ENCODE measurements around the gene ZDHHC11B. TPM values are rescaled to one million over a fixed set of nuclear protein-coding genes. Genes with fewer than 3 reads are reported as not detected.

Gene ZDHHC11B
- total and polyA plus RNA-seq, 12 donors, result 4.7 to 46.6 (median 10.3) TPM

DNA sequence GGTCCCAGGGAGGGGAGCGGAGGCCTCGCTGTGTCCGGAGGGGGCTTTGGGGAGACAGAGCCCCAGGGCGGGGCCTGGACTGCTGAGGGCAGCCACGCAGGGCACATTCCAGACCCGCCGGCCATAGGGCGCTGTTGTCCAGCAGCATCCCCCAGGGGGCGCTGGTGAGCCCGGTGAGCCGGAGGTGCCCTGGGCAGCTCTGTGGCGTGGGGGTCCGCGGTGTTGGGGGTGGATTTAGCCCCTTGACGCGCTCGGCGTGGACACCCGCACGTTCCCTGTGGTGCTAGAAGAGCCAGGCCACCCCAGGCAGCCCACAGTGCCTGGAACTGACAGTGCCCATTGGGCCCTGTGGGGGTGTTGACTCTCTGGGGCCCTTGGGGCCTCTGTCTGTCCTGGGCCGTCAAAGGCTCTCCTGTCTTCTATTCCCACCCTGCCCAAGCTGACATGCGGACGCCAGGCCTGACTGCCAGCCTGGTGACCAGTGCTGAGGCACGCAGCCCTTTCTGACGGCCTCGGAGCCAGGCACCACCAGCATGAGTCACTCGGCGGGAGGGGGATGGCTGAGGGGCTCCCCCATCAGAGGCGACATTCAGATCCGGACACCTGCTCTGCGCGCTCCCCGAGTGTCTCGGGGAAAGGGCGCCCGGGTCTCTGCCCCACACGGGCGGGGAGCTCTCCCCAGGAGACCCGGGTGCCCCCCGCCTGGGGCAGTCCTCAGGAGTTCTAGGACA is 115.3 kb downstream of the ZDHHC11B start:
- TF ChIP-seq, protein P1, sequence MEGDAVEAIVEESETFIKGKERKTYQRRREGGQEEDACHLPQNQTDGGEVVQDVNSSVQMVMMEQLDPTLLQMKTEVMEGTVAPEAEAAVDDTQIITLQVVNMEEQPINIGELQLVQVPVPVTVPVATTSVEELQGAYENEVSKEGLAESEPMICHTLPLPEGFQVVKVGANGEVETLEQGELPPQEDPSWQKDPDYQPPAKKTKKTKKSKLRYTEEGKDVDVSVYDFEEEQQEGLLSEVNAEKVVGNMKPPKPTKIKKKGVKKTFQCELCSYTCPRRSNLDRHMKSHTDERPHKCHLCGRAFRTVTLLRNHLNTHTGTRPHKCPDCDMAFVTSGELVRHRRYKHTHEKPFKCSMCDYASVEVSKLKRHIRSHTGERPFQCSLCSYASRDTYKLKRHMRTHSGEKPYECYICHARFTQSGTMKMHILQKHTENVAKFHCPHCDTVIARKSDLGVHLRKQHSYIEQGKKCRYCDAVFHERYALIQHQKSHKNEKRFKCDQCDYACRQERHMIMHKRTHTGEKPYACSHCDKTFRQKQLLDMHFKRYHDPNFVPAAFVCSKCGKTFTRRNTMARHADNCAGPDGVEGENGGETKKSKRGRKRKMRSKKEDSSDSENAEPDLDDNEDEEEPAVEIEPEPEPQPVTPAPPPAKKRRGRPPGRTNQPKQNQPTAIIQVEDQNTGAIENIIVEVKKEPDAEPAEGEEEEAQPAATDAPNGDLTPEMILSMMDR (IDR thresholded peaks at IDR 0.05), result peak; percentile 26 to 76 (median 68)
- DNase-seq (no peak), ATAC-seq (peak in 2 of 8 donors; percentile 12 to 13)
- no peak overlapping the region for H3K27ac ChIP-seq
- peaks cover 0 to 25% (median 0%) of the 10 kb centered on the region in 7 donors for H3K27me3 ChIP-seq
- H3K36me3 ChIP-seq, result peaks cover 0 to 26% (median 0%) of the 10 kb centered on the region in 9 donors
- whole genome bisulfite sequencing, 2 donors, result 53 to 63% methylated on average over 40 of the region's 40 CpGs
- no peaks in the 10 kb centered on the region for H3K9me3 ChIP-seq
- intact Hi-C loops (cut with DNase I), result loop anchor here in 1 of 10 donors (2.0 kb wide), 1 partner anchor 234 kb away; no protein-coding TSS in a partner anchor
- no peak overlapping the region for H3K4me3 ChIP-seq
- H3K4me1 ChIP-seq, result peaks cover 21 to 37% (median 32%) of the 10 kb centered on the region in 9 donors

DNA sequence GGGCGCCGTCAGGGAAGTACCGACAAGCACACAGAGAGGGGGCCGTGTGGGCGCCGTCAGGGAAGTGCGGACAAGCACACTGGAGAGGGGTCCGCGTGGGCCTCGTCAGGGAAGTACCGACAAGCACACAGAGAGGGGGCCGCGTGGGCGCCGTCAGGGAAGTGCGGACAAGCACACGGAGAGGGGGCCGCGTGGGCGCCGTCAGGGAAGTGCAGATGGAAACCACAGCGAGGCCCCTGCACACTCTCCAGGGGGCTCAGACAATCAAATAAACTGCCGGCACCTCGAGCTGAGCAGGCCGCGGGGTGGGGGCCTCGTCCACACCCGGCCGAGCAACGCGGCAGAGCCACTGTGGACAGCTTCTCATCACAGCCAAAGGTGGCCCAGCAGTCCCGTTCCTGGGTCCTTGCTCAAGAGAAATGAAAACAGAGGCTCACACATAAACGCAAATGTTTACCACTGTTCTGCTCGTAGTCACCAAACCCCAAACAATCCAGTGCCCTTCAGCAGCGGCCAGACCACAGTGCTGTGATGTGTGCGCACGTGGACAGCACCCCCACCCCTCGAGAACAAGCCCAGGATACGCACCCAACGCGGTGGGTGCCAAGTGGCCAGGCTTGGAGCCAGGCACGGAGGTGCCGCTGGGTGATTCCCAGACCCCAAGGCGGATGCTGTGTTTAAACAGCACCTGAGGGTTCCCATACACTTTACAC is 116.1 kb downstream of the ZDHHC11B start:
- Histone ChIP-seq H3K27me3 (peaks cover 0 to 19% (median 0%) of the 10 kb centered on the region in 7 donors), H3K9me3 (no peaks in the 10 kb centered on the region), H3K27ac (no peak overlapping the region), H3K4me3 (no peak overlapping the region), H3K36me3 (peaks cover 0 to 34% (median 0%) of the 10 kb centered on the region in 9 donors), H3K4me1 (peaks cover 14 to 28% (median 24%) of the 10 kb centered on the region in 9 donors)
- TF ChIP-seq, protein P1 (IDR thresholded peaks at IDR 0.05), result no peak
- intact Hi-C loops (cut with DNase I), result loop anchor here in 1 of 10 donors (2.0 kb wide), 1 partner anchor 234 kb away; no protein-coding TSS in a partner anchor
- WGBS, 2 donors, result 73 to 83% methylated on average over 42 of the region's 44 CpGs
- no peak for ATAC-seq
- DNase-seq, result no peak

DNA sequence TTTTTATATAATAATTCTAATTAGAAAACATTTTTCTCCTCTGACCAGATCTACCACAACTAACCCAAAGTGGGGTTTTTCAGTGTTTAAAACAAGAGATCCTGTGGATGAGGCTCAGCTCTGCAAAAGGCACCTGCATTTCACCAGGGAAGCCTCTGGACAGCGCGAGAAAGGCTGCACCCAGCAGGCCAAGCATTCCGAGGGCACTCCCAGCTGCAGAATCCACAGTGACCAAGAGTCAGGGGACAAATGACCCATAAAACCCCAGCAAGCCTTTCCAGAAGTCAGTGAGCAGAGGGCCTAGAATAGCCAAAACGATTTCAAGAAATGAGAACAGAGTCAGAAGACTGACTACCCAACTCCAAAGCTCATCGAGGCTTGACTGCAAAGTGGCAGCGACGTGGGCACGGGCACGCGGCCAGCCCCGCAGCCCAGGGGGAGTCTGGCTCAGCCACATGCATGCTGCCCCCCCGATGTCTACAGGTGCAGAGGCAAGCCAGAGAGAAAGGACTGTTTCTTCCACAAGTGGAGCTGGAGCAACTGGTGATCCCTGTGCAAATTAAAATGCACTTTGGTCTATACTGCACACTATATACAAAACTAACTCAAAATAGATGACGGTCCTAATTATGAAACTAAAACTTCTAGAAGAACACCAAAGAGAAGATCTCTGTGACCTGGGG is 117.6 kb downstream of the ZDHHC11B start:
- ATAC-seq (no peak), DNase-seq (no peak)
- Histone ChIP-seq H3K4me1 (peaks cover 3 to 14% (median 9%) of the 10 kb centered on the region in 9 donors), H3K36me3 (peaks cover 0 to 40% (median 0%) of the 10 kb centered on the region in 9 donors), H3K9me3 (no peaks in the 10 kb centered on the region), H3K4me3 (no peak overlapping the region), H3K27ac (no peak overlapping the region), H3K27me3 (peaks cover 0 to 6% (median 0%) of the 10 kb centered on the region in 7 donors)
- TF ChIP-seq, protein P1 (IDR thresholded peaks at IDR 0.05), result no peak
- intact Hi-C loops (cut with DNase I), result no loop called here
- 93 to 94% methylated on average over 13 of the region's 13 CpGs for WGBS, 2 donors

Measured in heart right ventricle (tissue), 16 donors.